ENCODE data around the gene CENPT. TPM values are rescaled to one million over a fixed set of nuclear protein-coding genes. Genes with fewer than 3 reads are reported as not detected.

The CENPT gene
- total and polyA plus RNA-seq, 2 of the 13 experiments (the other 11 are each of a cell fraction or from before 2014, with no cell fraction given): 40.9 to 43.3 TPM

GRCh38 chr16:67873435-67874370 lies 26.2 kb upstream of the CENPT start (continued):
- TF ChIP-seq NONO (IDR thresholded peaks at IDR 0.05): no peak
- TF ChIP-seq NONO (CRISPR knock-in tag; conservative IDR thresholded peaks at IDR 0.05): no peak
- TF ChIP-seq NFE2L2 (IDR thresholded peaks at IDR 0.05; ENCODE audit: low read length): no peak

- H3K27ac ChIP-seq (ENCODE audit: extremely low read length, insufficient read depth, low read length): peak within 1 kb of the TSS; percentile 66
- intact Hi-C loops (cut with micrococcal nuclease; ENCODE audit: unreplicated experiment) (loop anchor here (5.0 kb wide), 1 partner anchor 1336 kb away; no protein-coding TSS in a partner anchor), in situ Hi-C loops (cut with HindIII; ENCODE audit: extremely low pct_ligation_motif_present, low pct_unique_long_range_greater_than_20kb) (no loop called here)
- H3K9me3 ChIP-seq (ENCODE audit: low read length): no peaks in the 10 kb centered on the region
- peaks cover 41 to 62% of the 10 kb centered on the region in 2 experiments for H3K36me3 ChIP-seq (replicated peaks in 1 of 2; ENCODE audit: control insufficient read depth in 1 of 2, insufficient read depth in 2 of 2, low read length in 2 of 2)
- H3K79me2 ChIP-seq (ENCODE audit: insufficient read depth, low read length): peaks cover 31% of the 10 kb centered on the region
- POLR2A ChIA-PET: interaction anchor here (0.7 to 1.3 kb wide), 8 partner anchors 9 to 66 kb away, joined by 3 to 6 read pairs (median 4); partner anchors contain the start of gene TSNAXIP1
- FAIRE-seq (peak; percentile 56), DNase-seq (ENCODE audit: low spot score) (peak; percentile 65), ATAC-seq (peak; percentile 87)
- CTCF ChIA-PET (ENCODE audit: low intra/inter-chr PET ratio, low total read pairs): interaction anchor here (2.9 kb wide), 1 partner anchor 56 kb away, joined by 18 read pairs; no protein-coding TSS in a partner anchor
- H3K4me3 ChIP-seq (replicated peaks in 1 of 3; ENCODE audit: insufficient read depth in 1 of 3, low read depth in 2 of 3, low read length in 3 of 3): peak within 1 kb of the TSS; percentile 85 to 98 (median 87)
- no TSS peak for BruUV-seq (replicated peaks)
- peaks cover 30% of the 10 kb centered on the region for H3K4me1 ChIP-seq (ENCODE audit: insufficient read depth, low read length)
- 14% methylated on average over 28 of the region's 72 CpGs for whole genome bisulfite sequencing (ENCODE audit: low lambda C conversion rate)
- H3K27me3 ChIP-seq (ENCODE audit: control insufficient read depth in 1 of 2, insufficient read depth in 2 of 2, low read length in 2 of 2): no peaks in the 10 kb centered on the region; a peak in 1 of 5 replicates
- H3K4me2 ChIP-seq (ENCODE audit: low read depth, low read length): peak within 1 kb of the TSS; percentile 91
- H4K20me1 ChIP-seq (ENCODE audit: insufficient read depth, low read length): peaks cover 15% of the 10 kb centered on the region
- peak within 1 kb of the TSS; percentile 85 for H3K9ac ChIP-seq (ENCODE audit: insufficient read depth, low read depth, low read length)
- H2AFZ ChIP-seq (ENCODE audit: low read length): no peak within 1 kb of the TSS
- no peak; the same call in none of the 2 replicates for TF ChIP-seq ZNF746 (CRISPR knock-in tag; IDR thresholded peaks at IDR 0.05)
- TF ChIP-seq KMT2A (CRISPR knock-in tag; IDR thresholded peaks at IDR 0.05): peak; percentile 97
- peak; percentile 92 for TF ChIP-seq PHF8 (CRISPR knock-in tag; IDR thresholded peaks at IDR 0.05)
- TF ChIP-seq ZNF20 (CRISPR knock-in tag; IDR thresholded peaks at IDR 0.05): no peak
- TF ChIP-seq IRF2 (CRISPR knock-in tag; IDR thresholded peaks at IDR 0.05): peak; percentile 95
- peak; percentile 75; the same call in 1 of the 2 replicates for TF ChIP-seq CREBL2 (CRISPR knock-in tag; IDR thresholded peaks at IDR 0.05; ENCODE audit: borderline replicate concordance)
- TF ChIP-seq ZNF639 (CRISPR knock-in tag; conservative IDR thresholded peaks at IDR 0.05): peak; percentile 86
- TF ChIP-seq ZNF737 (CRISPR knock-in tag; IDR thresholded peaks at IDR 0.05; ENCODE audit: borderline replicate concordance): no peak
- no peak for TF ChIP-seq MLLT10 (CRISPR knock-in tag; IDR thresholded peaks at IDR 0.05)
- TF ChIP-seq, protein P1, sequence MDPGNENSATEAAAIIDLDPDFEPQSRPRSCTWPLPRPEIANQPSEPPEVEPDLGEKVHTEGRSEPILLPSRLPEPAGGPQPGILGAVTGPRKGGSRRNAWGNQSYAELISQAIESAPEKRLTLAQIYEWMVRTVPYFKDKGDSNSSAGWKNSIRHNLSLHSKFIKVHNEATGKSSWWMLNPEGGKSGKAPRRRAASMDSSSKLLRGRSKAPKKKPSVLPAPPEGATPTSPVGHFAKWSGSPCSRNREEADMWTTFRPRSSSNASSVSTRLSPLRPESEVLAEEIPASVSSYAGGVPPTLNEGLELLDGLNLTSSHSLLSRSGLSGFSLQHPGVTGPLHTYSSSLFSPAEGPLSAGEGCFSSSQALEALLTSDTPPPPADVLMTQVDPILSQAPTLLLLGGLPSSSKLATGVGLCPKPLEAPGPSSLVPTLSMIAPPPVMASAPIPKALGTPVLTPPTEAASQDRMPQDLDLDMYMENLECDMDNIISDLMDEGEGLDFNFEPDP (CRISPR knock-in tag; conservative IDR thresholded peaks at IDR 0.05): peak; percentile 97; the same call in 1 of the 2 replicates
- peak; percentile 69; the same call in 1 of the 2 replicates for TF ChIP-seq KLF11 (CRISPR knock-in tag; IDR thresholded peaks at IDR 0.05)
- peak; percentile 99 for TF ChIP-seq AGO2 (optimal IDR thresholded peaks at IDR 0.05; ENCODE audit: low read depth, low read length)
- peak; percentile 94; the same call in 1 of the 2 replicates for TF ChIP-seq PAF1 (CRISPR knock-in tag; IDR thresholded peaks at IDR 0.05)
Observed at GRCh38 chr16:67872631-67873434, 25.3 kb upstream of the CENPT start, which contains the start of gene EDC4. EDC4 (plus strand) TSS chr16:67873052; CDS start chr16:67873262, 210 bp downstream.
